OCI-LY3 (cell line): ENCODE data around the gene ARHGEF6.

Experiments used
- EZH2phosphoT487 ChIP-seq: fragments of 200-600 bp; shearing (Covaris generic); IDR thresholded peaks from 2 replicates; pipeline ENCODE4 v1.6.1; 2018; ENCODE audit warnings: antibody characterized with exemption, mixed run types, low read depth
- TF ChIP-seq, protein P1 (sequence below): fragments of 200-600, 300-600 bp; sonication (generic); IDR thresholded peaks from 2 replicates; pipeline ENCODE4 v1.5.1; 2014; ENCODE audit warnings: antibody characterized with exemption, low read length, low read depth

DNA sequence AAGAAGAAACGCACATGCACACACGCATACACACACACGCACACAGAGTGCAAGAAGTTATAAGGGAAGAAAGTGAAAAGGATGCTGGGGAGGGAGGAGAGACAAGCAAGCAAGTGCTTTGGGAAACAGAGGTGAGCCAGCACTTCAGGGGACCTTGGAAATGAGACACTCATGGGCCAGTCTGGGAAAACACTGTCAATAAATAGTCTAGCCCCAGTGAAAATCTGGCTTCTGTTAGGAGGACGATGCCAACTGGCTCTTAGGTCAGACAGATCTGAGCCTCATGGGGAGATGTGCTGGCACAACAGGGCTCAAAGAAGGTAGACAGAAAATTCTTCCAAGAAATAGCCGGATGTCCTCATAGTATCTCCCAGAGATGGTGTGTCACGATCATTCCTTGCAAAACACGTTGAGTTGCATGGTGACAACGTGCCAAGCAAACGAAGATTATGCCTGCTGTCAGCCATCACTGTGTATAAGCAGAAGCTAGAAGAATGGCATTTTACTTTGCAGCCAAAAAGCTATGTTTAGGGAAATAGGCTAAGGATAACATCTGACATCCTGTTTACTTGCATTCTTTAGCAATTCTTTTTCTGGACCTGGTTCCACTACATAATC, 557 bp upstream of the ARHGEF6 start:
- TF ChIP-seq, protein P1, sequence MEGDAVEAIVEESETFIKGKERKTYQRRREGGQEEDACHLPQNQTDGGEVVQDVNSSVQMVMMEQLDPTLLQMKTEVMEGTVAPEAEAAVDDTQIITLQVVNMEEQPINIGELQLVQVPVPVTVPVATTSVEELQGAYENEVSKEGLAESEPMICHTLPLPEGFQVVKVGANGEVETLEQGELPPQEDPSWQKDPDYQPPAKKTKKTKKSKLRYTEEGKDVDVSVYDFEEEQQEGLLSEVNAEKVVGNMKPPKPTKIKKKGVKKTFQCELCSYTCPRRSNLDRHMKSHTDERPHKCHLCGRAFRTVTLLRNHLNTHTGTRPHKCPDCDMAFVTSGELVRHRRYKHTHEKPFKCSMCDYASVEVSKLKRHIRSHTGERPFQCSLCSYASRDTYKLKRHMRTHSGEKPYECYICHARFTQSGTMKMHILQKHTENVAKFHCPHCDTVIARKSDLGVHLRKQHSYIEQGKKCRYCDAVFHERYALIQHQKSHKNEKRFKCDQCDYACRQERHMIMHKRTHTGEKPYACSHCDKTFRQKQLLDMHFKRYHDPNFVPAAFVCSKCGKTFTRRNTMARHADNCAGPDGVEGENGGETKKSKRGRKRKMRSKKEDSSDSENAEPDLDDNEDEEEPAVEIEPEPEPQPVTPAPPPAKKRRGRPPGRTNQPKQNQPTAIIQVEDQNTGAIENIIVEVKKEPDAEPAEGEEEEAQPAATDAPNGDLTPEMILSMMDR, result no peak
- TF ChIP-seq EZH2phosphoT487, result no peak
